GM10847 (cell line): Measurements from ENCODE around the gene ISCA2.

Experiments used
- POLR2A ChIP-seq: IDR thresholded peaks from 2 replicates; pipeline ENCODE4 v1.6.1; 2011; ENCODE audit not compliant: insufficient read length; ENCODE audit errors: extremely low read depth

ISCA2 gene

GRCh38 chr14:74502236-74503019 is 8.9 kb downstream of the ISCA2 start:
- TF ChIP-seq POLR2A: no peak

DNA sequence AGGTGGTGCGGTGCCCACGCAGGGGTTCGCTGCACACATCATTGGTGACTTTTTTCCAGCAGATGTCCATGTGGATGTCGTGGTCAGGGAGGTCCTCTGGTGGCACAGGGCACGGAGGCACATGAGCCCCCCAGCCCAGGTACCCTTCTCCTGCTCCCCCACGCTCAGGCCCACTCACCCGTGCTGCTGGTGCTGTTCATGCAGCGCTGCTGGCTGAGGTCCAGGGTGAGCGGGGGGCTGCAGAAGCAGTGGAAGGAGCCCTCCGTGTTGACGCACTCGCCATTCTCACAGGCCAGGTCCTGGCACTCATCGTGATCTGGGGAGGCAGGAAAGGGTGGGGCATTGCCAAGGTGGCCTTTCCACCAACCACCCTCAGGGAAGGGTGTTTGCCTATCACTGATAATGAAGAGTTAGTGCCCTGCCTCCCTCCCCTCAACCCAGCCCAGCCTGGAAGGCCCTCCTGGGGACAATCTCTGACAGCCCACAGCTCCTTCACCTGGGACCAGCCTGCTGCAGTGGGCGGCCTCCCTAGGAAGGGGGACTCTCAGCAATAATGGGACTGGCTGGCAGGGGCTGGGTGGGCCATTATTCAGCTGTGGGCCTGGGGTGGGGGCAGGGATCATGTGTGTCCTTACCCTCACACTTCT is 9.8 kb downstream of the ISCA2 start:
- TF ChIP-seq POLR2A: no peak

DNA sequence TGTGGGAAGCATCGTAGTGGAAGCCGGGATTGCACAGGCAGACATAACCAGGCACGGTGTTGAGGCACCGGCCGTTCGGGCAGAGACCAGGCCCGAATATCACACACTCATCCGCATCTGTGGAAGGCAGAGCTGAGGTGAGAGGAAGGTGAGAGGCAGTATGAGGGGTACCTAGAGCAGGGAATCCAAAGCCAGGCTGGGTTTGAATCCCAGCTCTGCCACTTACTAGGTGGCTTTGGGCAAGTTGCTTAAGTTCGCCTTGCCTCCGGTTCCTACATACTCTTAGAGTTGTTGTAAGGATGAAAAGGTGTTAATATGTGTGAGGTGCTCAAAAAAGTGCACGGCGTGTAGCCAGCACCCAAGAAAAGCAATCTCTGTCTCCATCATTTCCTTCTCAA is 10.4 kb downstream of the ISCA2 start:
- TF ChIP-seq POLR2A: no peak

- TF ChIP-seq POLR2A: no peak
Observed at GRCh38 chr14:74504412-74504811, 10.8 kb downstream of the ISCA2 start.

- no peak for TF ChIP-seq POLR2A
Observed at GRCh38 chr14:74504874-74505720, 11.5 kb downstream of the ISCA2 start.

GRCh38 chr14:74505831-74506230 is 12.3 kb downstream of the ISCA2 start:
- TF ChIP-seq POLR2A: no peak

DNA sequence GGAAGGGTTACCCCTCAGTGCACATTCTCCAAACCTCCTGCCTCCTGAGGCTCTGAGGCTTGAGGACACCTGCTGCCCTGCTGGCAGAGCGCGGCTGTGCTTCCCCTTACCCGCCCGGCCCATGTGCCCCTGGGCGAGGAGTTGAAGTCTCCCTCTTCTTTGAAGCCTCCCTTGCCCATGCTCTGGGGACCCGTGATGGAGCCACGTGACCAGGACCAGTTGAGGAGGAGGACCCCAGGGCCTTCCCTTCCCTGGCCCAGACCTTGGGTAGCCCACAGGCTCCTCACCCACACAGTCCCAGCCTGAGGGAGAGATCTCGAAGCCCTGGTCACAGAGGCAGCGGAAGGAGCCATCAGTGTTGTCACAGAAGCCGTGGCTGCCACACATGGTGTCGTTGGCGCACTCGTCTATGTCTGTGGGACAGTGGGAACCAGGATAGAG is 12.9 kb downstream of the ISCA2 start:
- no peak for TF ChIP-seq POLR2A

DNA sequence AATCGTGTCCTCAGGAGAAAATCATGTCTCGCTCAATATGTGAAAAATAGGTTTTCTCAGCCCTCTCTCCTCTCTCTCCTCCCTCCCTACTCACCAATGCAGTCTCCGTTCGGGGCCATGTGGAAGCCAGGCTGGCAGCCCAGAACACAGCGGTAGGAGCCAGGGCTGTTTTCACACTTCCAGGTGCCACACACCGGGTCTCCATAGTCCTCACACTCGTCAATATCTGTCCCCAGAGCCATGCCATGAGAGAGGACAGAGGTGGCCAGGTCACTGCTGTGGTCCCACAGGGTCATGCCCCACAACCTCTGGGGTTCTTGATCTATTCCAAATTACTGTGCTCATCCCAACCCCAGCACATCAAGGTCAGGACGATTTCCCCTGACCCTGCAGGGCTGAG is 13.5 kb downstream of the ISCA2 start:
- TF ChIP-seq POLR2A: no peak

DNA sequence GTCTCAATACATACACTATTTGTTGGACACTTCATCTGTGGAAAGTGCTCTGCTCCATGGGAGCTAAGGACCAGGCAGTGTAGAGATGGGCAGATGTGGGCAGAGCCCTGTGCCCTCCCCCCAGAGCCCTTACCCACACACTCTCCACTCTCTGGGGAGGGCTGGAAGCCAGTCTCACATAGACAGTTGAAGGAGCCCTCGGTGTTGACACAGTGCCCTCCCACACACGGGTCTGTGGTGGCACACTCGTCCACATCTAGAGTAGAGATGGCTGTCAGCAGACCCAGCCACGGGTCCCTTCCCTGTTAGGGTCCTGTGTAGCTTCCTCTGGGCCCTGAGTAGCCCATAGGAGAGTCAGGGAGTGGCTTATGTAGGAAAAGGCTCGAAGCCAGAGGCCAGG is 14.3 kb downstream of the ISCA2 start:
- TF ChIP-seq POLR2A: no peak

DNA sequence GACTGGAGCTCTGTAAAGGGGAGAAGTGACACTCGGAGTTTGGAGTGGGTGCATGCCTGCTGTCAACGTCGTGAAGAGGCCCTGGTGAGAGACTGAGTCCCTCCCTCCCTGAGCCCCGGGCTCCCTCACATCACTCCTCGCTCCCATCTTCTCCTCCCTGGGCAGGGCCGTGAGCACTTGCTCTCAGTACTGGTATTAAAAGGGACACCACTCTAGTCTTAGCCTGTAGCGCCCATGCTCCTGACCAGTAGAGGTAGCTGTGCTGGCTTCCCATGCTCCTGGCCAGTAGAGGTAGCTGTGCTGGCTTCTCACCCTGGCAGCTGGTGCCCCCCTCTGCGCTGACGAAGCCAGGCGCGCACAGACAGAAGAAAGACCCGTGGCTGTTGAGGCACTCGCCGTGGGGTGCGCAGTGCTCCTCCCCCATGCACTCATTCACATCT is 14.7 kb downstream of the ISCA2 start:
- TF ChIP-seq POLR2A: no peak

DNA sequence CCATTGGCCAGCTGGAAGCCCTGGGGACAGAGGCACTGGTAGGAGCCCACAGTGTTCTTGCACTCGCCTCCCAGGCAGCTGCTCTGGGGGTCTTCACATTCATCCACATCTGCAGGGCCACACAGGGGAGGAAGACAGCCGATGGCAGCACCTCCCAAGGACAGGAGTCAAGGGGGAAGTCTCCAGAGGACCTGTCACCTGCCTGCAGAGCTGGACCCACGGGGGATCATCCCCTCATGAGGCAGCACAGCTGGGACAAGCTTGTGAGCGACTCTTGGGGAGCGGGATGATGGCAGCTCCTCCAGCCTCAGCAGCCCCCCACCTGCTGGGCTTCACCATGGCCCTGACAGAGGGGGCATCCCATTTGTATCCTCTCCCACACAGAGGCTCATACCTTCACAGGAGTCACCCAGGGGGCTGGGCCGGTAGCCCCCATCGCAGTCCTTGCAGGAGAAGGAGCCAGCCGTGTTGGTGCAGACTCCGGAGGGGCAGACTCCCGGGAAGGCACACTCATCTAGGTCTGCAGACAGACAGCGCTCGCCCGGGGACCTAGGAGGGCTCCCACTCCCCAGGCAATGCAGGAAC is 15.4 kb downstream of the ISCA2 start:
- TF ChIP-seq POLR2A: no peak

DNA sequence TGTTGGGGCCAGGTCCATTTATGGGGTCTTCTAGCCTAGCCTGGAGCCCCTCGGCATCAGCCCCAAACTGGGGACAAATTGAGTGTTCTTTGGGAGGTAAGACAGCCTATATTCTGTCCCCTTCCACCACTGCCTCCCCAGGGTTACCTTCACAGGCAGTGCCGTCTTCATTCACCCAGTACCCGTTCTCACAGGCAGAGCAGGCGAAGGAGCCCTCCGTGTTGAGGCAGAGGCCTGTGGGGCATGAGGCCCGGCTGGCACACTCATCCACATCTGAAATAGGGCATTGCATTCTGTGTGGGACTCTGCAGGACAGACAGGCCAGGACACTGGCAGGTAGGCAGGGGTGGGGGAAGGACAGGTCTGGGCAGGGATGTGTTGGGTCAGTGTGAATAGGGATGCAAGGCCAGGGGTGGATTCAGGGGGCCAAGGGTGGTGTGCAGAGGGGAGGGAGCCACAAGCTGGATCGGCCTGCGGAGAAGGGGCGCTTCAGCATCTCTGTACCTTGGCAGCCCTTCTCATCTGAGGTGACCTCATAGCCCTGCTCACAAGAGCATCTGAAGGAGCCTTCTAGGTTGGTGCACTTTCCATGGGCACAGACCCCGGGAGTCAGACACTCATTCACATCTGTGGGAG is 16.1 kb downstream of the ISCA2 start:
- no peak for TF ChIP-seq POLR2A

DNA sequence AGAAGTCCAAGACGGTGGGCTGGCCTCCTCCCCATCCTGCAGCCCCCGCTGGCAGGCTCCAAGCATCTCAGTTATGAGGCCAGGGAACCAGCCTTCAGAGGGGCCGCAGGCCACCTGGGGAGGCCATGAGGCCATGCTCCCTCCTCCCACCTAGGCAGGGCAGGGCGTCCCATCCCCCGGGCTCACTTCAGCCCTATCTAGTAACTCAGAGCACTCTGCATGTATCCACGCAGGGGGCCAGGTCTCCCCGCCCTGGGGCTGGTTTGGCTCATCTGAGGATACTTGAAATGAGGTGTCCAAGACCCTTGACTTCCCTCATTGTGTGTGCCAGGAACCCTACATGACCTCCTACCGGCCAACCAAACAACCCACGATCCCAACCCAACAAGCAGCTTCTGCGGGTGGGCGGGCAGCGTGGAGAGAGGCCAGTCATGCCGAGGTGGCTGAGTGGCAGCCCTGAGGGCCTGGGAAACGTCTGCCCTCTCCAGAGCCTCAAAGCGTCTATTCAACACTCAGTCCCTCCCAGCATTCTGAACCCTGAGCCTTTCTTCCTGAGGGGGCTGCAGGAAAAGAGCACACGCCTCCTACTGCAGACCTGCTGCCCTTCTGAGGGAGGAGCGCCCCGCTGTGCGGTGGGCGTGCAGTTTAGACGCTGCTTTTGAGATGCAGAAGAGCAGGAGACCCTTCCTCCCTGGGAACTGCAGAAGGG is 16.8 kb downstream of the ISCA2 start:
- no peak for TF ChIP-seq POLR2A

DNA sequence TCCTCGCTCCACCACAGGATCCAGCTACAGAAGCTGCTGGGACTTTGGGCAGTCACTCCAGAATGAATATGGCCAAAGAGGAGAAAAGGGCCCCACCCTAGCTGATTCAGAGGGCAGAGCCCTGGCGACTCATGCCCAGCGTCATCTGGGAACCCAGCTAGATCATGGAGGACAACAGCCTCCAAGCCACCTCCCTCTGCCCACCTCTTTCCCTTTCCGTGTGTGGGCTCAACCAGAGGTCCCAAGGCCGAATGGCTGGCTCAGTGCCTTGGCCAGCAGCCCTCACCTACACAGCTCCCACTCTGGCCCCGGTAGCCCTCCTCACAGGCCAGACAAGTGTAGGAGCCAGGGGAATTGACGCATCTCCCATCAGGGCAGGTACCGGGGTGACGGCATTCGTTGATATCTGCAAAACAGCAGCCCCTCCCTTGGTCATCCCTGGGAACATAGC is 17.4 kb downstream of the ISCA2 start:
- TF ChIP-seq POLR2A: no peak
